Breast epithelium (tissue), 3 donors: ENCODE results near the gene SMIM33.

ENCODE experiments used
- POLR2A ChIP-seq: fragments of 450-650 bp; IDR thresholded peaks from one replicate; pipeline ENCODE4 v1.6.1; 2016; ENCODE audit warnings: antibody characterized with exemption, mild to moderate bottlenecking, moderate library complexity
- POLR2AphosphoS5 ChIP-seq, 3 donors: sonication (generic); formaldehyde crosslinking; IDR thresholded peaks; one replicate each; pipeline ENCODE4 v1.6.1; 2017; ENCODE audit warnings: antibody characterized with exemption in 3 of 3
- TF ChIP-seq, protein P1 (sequence below), 3 donors: fragments of 450-650 bp; IDR thresholded peaks; one replicate each; pipeline ENCODE4 v1.5.1; 2016 to 2017; ENCODE audit warnings: antibody characterized with exemption in 3 of 3, mild to moderate bottlenecking in 3 of 3, moderate library complexity in 3 of 3

DNA sequence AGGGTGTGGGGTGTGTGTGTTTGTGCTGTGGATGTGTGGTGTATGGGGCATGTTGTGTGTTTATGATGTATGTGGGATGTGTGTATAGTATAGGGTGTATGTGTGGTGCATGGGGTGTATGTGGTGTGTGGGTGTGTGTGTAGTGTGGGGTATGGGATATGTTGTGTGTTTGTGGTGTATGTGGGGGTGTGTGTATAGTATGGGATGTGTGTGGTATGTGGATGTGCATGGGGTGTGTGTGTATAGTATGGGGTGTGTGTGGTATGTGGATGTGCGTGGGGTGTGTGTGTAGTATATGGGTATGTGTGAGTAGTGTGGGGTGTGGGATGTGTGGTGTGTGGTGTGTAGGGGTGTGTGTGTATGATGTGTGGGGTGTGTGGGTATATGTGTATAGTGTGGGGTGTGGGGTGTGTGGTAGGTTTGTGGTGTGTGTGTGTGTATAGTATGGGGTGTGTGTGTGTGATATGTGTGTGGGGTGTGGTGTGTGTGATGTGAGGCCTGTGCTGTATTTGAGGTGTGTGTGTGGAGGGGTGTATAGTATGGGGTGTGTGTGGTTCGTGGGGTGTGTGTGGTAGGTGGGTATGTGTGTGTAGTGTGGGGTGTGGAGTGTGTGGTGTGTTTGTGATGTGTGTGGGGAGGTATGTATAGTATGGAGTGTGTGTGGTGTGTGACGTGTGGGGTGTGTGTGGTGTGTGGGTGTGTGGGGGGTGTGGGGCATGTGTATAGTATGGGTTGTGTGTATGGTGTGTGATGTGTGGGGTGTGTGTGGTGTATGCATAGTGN, 18.7 kb upstream of the SMIM33 start:
- TF ChIP-seq, protein P1, sequence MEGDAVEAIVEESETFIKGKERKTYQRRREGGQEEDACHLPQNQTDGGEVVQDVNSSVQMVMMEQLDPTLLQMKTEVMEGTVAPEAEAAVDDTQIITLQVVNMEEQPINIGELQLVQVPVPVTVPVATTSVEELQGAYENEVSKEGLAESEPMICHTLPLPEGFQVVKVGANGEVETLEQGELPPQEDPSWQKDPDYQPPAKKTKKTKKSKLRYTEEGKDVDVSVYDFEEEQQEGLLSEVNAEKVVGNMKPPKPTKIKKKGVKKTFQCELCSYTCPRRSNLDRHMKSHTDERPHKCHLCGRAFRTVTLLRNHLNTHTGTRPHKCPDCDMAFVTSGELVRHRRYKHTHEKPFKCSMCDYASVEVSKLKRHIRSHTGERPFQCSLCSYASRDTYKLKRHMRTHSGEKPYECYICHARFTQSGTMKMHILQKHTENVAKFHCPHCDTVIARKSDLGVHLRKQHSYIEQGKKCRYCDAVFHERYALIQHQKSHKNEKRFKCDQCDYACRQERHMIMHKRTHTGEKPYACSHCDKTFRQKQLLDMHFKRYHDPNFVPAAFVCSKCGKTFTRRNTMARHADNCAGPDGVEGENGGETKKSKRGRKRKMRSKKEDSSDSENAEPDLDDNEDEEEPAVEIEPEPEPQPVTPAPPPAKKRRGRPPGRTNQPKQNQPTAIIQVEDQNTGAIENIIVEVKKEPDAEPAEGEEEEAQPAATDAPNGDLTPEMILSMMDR (IDR thresholded peaks at IDR 0.05), result no peak
- TF ChIP-seq POLR2AphosphoS5 (IDR thresholded peaks at IDR 0.05) (no peak), POLR2A (no peak)
